Fibroblast of peridontal ligament (primary cell): ENCODE measurements around the gene NCOA3.

Experiments used
- DNase-seq: peaks from one replicate; pipeline ENCODE4 v3.0.0-alpha.2; 2010; ENCODE audit errors: extremely low read depth

The NCOA3 gene

DNA sequence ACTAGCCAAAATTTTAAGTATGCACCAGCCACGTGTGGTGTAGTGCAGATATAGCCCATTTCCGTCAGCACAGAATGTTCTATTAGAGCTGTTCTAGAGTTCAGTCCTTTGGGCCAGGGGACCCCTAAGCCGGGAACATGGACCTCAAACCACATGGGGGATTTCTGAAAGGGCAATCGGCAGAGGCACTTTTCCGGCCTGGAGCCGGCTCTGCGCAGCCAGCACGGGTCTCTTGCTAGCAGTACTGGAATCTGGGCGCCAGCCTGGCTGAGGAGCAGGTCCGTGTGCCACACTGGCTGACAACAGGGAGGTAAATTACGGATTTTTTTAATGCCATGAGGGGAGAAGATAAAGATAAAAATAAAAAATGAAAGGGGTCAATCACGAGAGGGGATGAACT lies 163.1 kb downstream of the NCOA3 start:
- no peak for DNase-seq

DNA sequence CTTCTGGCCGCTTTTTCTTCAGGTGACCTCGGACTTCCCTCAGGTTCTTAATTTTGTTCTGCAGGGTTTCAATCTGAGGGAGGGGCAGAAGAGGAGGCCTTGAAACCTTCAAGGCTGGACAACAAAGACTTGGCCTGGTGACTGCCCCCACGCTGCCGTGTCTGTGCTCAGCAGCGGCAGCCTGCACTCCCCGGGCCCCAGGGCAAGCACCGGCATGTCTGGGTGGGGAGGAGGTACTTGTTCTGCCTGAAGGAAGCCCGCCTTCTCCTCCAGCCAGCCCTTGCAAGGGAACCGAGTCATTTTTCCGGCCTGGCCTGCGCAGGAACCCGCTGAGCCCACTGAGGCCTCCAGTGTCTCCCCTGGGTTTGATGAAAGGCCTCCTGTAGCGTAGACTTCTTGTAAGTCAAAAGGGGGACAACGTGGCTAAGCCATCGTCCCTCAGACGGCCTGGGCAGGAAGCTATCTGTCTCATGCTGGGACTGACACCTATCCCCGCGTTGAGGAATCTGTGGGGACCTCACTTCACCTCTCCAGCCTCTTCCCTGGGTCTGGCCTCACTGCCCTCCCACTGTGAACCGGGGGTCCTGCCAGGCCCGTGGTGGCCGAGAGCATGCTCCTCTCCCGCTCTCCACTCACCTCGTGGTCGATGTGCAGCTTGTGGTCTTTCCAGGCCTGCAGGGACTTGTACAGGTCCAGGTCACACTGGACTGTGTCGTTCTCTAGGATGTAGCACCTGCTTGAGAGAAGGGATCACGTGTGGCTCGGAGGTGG lies 163.7 kb downstream of the NCOA3 start:
- no peak for DNase-seq

GRCh38 chr20:47666304-47666703 lies 164.6 kb downstream of the NCOA3 start:
- DNase-seq: no peak

DNA sequence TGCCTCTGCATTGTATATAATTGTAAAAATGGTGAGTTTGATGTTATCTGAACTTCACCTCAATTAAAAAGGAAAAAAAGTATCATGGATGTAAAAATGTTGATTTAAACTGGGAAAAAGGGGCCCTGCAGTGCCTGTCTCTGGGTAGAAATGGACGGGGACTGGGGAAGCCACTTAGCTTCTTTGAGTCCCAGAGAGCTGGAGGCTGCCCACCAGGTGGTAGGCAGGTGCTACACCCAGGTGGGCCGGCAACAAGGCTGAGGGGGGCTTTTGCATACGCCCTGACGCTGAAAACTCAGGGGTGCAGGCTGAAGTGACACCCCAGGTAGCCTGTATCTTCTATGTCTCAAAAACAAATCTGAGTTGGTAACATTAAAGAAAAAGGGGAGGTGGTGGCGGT lies 165.4 kb downstream of the NCOA3 start:
- DNase-seq: no peak

DNA sequence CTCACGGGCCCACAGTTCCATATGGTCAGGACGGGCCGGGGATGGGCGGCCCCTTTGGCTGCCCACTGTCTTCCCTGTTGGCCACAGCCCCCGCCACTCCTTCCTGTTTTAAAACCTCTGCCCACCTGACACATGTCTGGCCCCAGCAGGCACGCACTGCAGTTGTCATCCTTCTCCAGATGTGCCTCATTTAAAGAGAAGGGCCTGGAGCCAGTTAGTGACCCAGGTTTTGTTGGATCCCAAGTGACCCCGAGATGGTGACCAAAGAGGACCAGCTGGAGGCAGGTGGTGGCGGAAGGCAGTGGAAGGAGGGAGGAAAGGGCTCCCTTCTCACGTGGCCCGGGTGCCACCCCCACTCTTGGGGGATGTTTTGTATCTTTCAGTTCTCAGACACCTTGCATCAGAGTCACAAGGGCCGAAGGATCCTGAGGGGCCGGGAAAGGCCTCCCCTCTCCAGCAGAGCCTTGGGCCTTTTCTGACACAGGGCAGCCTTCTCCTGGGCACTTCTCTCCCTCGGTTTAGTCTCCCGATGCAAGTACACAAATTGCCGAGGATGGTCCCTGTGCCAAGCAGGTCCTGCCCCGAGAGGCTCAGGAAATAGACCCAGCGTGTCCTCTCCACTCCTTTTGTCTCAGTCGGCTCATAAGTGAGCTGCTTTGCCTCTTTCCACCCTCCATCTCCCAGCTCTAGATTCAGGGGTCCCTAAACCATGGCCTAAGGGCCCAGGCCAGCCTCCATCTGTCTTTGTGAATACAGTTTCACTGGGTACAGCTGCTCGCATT lies 166.0 kb downstream of the NCOA3 start:
- DNase-seq: no peak

GRCh38 chr20:47668313-47669151 lies 166.8 kb downstream of the NCOA3 start:
- DNase-seq: no peak

- no peak for DNase-seq
Observed at GRCh38 chr20:47669152-47669425, 167.4 kb downstream of the NCOA3 start.

DNA sequence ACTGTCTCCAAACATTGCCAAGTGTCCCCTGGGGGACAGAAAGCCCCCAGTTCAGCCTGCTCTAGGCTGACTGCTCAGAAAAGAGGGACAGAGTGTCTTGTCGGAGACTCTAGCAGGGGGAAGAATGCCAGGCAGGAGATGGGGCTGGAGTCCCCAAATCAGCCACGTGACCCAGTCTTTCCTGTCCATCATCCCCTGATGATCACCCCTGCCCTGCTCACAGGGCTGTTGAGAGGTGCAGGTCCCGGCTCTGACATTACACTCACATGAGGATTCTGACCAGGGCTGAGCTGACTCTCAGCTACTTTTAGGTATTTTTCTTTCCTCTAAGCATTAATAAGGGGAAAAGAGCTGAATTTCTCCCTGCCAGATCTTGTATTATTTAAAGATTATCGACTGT lies 167.8 kb downstream of the NCOA3 start:
- no peak for DNase-seq

DNA sequence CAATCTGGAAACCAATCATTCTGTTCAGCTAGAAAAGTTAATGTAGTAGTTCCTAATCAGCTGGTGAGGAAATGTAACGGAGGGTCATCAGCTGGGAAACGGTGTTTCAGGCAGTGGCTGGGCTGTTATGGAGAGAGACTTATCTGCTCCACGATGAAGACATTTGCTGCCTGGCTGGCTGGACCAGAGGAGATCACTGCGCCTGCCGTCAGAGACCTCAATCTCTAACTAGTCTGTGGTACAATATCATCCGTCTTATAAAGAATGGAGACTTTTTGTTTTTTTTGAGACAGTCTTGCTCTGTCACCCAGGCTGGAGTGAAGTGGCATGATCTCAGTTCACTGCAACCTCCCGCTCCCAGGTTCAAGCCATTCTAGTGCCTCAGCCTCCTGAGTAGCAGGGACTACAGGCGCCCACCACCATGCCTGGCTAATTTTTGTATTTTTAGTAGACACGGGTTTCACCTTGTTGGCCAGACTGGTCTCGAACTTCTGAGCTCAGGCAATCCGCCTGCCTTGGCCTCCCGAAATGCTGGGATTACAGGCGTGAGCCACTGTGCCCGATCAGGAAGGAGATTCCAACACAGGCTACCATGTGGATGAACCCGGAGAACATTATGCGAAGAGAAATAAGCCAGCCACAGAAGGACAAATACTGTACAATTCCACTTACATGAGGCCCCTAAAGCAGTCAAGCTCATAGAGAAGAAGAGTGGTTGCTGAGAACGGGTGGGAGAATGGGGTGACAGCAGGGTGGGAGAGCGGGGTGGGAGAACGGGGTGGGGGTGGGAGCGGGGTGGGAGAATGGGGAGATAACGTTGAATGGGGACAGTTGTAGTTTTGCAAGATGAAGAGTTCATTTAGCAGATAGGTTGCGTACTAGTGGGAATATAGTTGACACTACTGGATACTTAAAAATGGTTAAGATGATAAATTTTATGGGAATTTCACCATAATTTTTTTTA lies 168.5 kb downstream of the NCOA3 start:
- no peak for DNase-seq

DNA sequence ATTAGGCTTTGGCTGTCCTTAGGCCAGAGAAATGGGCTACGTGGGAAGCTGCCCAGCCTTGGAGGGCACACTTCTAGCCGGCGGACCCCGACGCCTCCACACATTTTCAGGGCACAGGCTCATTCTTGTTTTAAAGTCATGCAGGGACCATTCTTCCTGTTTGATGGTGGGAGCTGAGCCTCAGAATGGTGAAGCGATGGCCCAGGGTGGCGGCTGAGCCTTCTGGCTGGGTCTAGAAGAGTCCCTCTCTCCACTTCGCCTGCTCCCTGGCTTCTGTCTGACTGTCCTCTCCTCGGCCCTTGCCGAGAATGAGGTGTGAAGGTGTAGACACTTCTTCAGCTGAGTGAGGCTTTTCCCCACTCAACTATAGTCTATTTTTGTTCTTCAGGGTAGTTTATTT lies 169.2 kb downstream of the NCOA3 start:
- DNase-seq: no peak

DNA sequence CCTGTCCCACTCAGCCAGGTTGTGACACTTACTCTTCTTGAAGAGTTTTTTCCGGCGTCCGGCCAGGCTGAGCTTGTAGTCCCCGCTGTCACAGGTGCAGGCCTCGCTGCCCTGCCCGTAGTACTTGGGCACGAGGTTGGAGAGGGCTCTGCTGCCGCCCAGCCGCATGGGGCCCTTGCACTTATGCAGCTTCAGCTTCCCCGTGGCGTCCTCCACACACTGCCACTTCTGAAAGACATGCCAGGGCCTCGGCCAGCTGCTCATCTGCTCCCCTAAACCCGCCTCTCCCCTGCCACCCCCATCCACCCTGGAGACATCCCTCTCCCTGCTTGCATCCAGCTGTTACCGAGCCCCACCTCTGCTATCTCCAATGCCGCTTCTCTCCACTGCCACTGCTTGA lies 170.5 kb downstream of the NCOA3 start:
- no peak for DNase-seq

GRCh38 chr20:47672886-47673670 lies 171.4 kb downstream of the NCOA3 start:
- DNase-seq: no peak

- no peak for DNase-seq
Observed at GRCh38 chr20:47673671-47673955, 171.9 kb downstream of the NCOA3 start.

DNA sequence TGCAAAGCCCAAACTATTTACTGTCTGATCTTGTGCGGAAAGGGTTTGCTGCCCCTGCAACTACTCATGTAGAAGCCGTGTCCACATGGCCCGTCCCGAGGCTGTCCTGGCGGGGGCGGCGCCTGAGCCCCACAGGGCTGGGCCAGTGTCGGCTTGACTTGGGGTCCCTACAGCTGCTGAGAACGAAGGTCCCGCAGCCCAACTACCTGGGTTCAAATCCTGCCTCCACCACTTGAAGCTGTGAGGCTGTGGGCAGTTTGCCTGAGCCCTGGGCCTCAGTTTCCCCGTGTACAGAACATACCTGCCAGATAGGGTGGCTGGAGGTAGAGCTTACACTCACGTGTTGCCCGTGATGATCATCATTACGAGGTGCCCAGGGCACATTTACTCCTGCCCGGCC lies 172.5 kb downstream of the NCOA3 start:
- DNase-seq: no peak

DNA sequence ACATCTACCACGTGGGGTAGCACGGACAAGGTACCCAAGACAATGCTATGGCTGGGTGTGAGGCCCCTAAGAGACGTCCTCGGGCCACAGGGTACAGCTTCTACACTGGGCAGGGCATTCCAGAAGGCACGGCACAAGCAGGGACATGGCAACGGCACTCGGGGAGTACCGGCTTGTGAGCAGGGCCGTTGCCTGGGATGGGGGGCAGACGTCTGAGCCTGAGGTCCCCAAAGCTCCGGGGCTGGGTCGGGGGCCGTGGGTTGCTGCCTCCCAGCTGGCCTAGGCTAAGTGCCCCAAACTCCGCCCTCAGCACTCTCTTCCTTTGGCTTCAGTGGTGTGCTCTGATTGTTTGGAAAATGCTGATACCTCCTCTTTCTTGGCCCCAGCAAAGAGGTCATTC lies 173.0 kb downstream of the NCOA3 start:
- DNase-seq: no peak

GRCh38 chr20:47675190-47676142 lies 173.8 kb downstream of the NCOA3 start:
- DNase-seq: no peak

- no peak for DNase-seq
Observed at GRCh38 chr20:47676219-47676721, 174.6 kb downstream of the NCOA3 start.

DNA sequence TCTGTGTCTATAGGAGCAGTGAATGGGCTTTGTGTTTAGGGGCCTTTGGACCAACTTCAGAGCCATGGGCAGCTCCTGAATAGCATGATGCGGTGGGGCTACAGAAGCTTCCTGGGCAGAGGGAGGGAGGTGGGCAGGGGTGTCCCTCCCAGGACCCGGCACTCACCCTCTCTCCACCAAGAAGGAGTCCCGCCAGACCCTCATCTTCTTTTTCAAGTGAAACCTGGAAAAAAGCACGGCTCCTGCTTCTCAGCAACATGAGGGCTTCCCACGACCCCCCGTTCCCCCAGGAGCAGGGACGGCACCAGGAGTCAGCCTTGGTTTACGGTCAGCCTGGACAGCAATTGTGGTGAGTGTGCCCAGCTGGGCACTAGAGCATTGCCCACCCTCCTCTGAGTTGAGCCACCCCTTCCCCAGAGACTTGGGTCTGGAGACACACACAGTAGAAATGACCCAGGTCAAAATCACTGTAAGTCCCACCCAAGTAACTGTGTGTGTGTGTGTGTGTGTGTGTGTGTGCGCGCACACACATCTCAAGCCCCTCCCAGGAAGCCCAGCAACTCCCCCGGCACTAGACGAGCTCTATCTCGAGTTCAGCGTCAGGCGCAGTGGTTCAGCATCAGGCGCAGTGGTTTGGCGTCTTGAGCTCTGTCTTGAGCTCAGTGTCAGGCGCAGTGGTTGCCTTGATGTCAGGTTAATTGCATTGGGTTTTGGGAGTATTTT lies 175.4 kb downstream of the NCOA3 start:
- DNase-seq: no peak
